ENCODE results near the gene SEMA4B. TPM values are rescaled to one million over a fixed set of nuclear protein-coding genes. Genes with fewer than 3 reads are reported as not detected.

The SEMA4B gene
- total and polyA plus RNA-seq, 2 of the 8 experiments (the other 6 are each of a cell fraction or from before 2014, with no cell fraction given), result 42.7 to 43.0 TPM

- no peak for TF ChIP-seq CTCF (IDR thresholded peaks at IDR 0.05; ENCODE audit: control extremely low read depth in 1 of 3, insufficient read depth in 1 of 3, low read depth in 1 of 3, low read length in 3 of 3)
- TF ChIP-seq ATF2 (IDR thresholded peaks at IDR 0.05; ENCODE audit: low read length), result no peak
- no peak for TF ChIP-seq CBX5 (IDR thresholded peaks at IDR 0.05; ENCODE audit: low read depth, low read length)
- no peak for TF ChIP-seq SP4 (IDR thresholded peaks at IDR 0.05; ENCODE audit: low read length)
- TF ChIP-seq FOSL1 (IDR thresholded peaks at IDR 0.05; ENCODE audit: insufficient read depth, low read depth, low read length), result no peak
- TF ChIP-seq CBX8 (IDR thresholded peaks at IDR 0.05; ENCODE audit: borderline replicate concordance, low read depth, low read length), result no peak
These were observed 9.5 kb downstream of the SEMA4B start (continued) for GRCh38 chr15:90210593-90210992.
